SK-N-SH treated with all-trans-retinoic acid at 6 μM for 48 hours (cell line): ENCODE results near the gene DPM3.

Experiments used
- ATAC-seq: fragments of 200-7000 bp; cut with Tn5 transposase; 3 replicates; pipeline ENCODE4 v1.9.1; 2020; ENCODE audit warnings: mild to moderate bottlenecking, moderate library complexity
- ARNTL ChIP-seq: fragments of 450-650 bp; formaldehyde crosslinking; IDR thresholded peaks from 2 replicates; pipeline ENCODE4 v1.5.0; 2020; ENCODE audit warnings: low read depth, mild to moderate bottlenecking, moderate library complexity, borderline replicate concordance
- BACH2 ChIP-seq: fragments of 250-450 bp; sonication (Bioruptor Pico); IDR thresholded peaks from 2 replicates; pipeline ENCODE4 v1.9.0; 2021; ENCODE audit warnings: mild to moderate bottlenecking, borderline replicate concordance
- CREB5 ChIP-seq: fragments of 250-450 bp; sonication (Bioruptor Pico); IDR thresholded peaks from 2 replicates; pipeline ENCODE4 v1.5.1; 2020; ENCODE audit warnings: low read depth, mild to moderate bottlenecking, moderate library complexity
- CSDC2 ChIP-seq: fragments of 250-450 bp; sonication (Bioruptor Pico); IDR thresholded peaks from 2 replicates; pipeline ENCODE4 v1.5.0; 2020; ENCODE audit warnings: mild to moderate bottlenecking, moderate library complexity
- ISL1 ChIP-seq: fragments of 250-450 bp; sonication (Bioruptor Pico); IDR thresholded peaks from 2 replicates; pipeline ENCODE4 v2.1.2; 2022; ENCODE audit warnings: mild to moderate bottlenecking, moderate library complexity
- PATZ1 ChIP-seq: fragments of 250-450 bp; sonication (Bioruptor Pico); IDR thresholded peaks from 2 replicates; pipeline ENCODE4 v1.8.0; 2020; ENCODE audit warnings: mild to moderate bottlenecking, moderate library complexity, borderline replicate concordance
- PPARA ChIP-seq: fragments of 250-450 bp; sonication (Bioruptor Pico); IDR thresholded peaks from 2 replicates; pipeline ENCODE4 v1.5.0; 2020; ENCODE audit warnings: mild to moderate bottlenecking, borderline replicate concordance
- RARB ChIP-seq: fragments of 250-450 bp; sonication (Bioruptor Pico); IDR thresholded peaks from 2 replicates; pipeline ENCODE4 v1.8.0; 2021; ENCODE audit warnings: mild to moderate bottlenecking, moderate library complexity
- TCF4 ChIP-seq: fragments of 250-450 bp; sonication (Bioruptor Pico); IDR thresholded peaks from 2 replicates; pipeline ENCODE4 v1.8.0; 2021; ENCODE audit warnings: mild to moderate bottlenecking, moderate library complexity, borderline replicate concordance
- TSHZ2 ChIP-seq: fragments of 250-450 bp; sonication (Bioruptor Pico); IDR thresholded peaks from 2 replicates; pipeline ENCODE4 v1.5.0; 2020; ENCODE audit warnings: mild to moderate bottlenecking, moderate library complexity
- ZC3H10 ChIP-seq: fragments of 250-450 bp; sonication (Bioruptor Pico); IDR thresholded peaks from 2 replicates; pipeline ENCODE4 v1.5.1; 2021; ENCODE audit warnings: mild to moderate bottlenecking, moderate library complexity
- ZFP3 ChIP-seq: fragments of 250-450 bp; sonication (Bioruptor Pico); IDR thresholded peaks from 2 replicates; pipeline ENCODE4 v1.5.0; 2020; ENCODE audit warnings: mild to moderate bottlenecking, moderate library complexity
- ZNF565 ChIP-seq: fragments of 450-650 bp; formaldehyde crosslinking; conservative IDR thresholded peaks from 2 replicates; pipeline ENCODE4 v1.5.0; 2020; ENCODE audit warnings: low read depth, mild to moderate bottlenecking, moderate library complexity
- ZNF70 ChIP-seq: fragments of 450-650 bp; formaldehyde crosslinking; IDR thresholded peaks from 2 replicates; pipeline ENCODE4 v1.5.0; 2020; ENCODE audit warnings: mild to moderate bottlenecking, moderate library complexity
- ZNF8 ChIP-seq: fragments of 450-650 bp; formaldehyde crosslinking; IDR thresholded peaks from 2 replicates; pipeline ENCODE4 v1.5.0; 2020; ENCODE audit warnings: mild to moderate bottlenecking, moderate library complexity

DPM3 gene

DNA sequence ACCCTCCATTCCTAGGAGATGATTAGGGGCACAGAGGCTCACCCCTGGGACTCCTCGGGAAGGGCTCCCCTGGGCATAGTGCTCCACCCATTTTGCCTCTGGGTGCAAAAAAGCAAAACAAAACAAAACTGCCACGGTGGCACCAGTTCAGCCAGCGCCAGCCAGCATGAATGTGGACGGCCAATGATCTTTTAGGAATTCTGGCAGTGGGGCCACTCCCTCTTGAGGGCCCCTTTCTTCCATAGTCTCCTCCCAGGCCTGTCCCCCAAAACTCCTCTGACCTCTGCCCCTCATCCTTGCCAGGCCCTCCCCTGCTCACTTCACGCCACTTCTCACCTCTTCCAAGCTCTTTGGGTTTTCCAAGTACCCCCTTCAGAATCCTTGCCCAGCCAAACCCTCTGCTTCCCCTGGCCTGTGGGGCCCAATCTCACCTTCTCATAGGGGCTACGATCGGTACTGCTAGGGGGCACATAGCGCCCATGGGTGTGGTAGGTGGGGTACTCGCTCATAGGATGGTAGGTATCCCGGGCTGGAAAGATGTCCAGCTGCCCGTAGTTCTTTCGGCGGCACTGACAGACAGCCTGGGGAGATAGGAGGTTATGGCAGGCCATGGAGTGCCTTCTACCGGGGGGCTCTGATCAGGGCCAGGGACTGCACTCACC lies 46.6 kb upstream of the DPM3 start:
- TF ChIP-seq ZC3H10 (CRISPR knock-in tag) (no peak), PATZ1 (CRISPR knock-in tag) (no peak), TCF4 (CRISPR knock-in tag) (no peak), BACH2 (CRISPR knock-in tag) (no peak), CREB5 (CRISPR knock-in tag) (no peak), ARNTL (no peak), ZNF70 (CRISPR knock-in tag) (no peak), PPARA (no peak), ZNF8 (CRISPR knock-in tag) (no peak), ISL1 (CRISPR knock-in tag) (no peak), CSDC2 (CRISPR knock-in tag) (no peak), ZFP3 (no peak)
- TF ChIP-seq, all 23 proteins: peak for 0
- ATAC-seq, result peak; percentile 9

DNA sequence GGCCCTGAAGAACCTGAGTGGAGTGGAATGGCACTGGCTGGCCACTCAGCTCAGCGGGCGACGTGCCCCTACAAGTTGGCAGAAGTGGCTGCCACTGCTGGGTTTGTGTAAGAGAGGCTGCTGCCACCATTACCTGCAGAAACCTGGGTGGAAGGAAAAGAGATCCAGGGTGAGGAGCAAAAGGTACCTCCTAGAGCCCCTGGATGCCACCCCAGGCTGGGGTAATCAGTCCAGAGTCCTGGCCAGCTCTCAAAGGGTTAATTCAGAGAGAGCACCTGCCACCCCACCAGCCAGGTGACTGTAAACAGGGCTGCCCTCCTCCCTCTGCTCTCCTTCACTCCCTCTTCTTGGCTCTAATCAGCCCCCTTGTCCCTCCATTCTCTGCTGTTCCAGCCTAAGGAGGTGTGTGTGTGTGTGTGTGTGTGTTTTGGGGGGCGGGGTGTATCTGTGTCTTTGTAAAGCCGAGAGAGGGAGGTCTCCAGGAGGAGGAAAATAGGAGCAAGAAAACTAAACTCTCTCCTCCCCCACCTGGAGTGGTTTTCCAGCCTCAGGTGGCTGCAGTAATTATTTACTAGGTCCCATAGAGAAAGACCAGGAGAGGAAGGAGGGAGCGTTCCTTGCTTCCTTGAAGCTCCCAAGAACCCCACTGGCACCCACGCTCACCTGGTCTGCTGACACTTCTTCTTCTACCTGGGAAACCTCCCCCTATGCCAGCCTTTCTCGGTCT lies 45.9 kb upstream of the DPM3 start:
- peak; percentile 14 for ATAC-seq

More for the DNA sequence above, 45.9 kb upstream of the DPM3 start:
- TF ChIP-seq ARNTL (no peak), ISL1 (CRISPR knock-in tag) (no peak), RARB (no peak), TSHZ2 (CRISPR knock-in tag) (no peak), BACH2 (CRISPR knock-in tag) (no peak), PATZ1 (CRISPR knock-in tag) (no peak), CREB5 (CRISPR knock-in tag) (no peak), ZNF8 (CRISPR knock-in tag) (no peak), ZNF565 (CRISPR knock-in tag) (no peak)
